Measurements from ENCODE around the gene DUSP11.
"Not testable (repeated sequence)": the region's sequence is repeated elsewhere in the genome, so short reads cannot be mapped to it uniquely, and the experiment has no call there.

Gene DUSP11

GRCh38 chr2:73717695-73718094, 62.2 kb downstream of the DUSP11 start:
- DNase-seq (ENCODE audit: low spot score) = not testable (repeated sequence)

- no peak for DNase-seq (ENCODE audit: low spot score)
These were observed 62.7 kb downstream of the DUSP11 start for GRCh38 chr2:73717251-73717606.

GRCh38 chr2:73716543-73717250, 63.2 kb downstream of the DUSP11 start:
- no peak for DNase-seq (ENCODE audit: low spot score)

GRCh38 chr2:73714091-73714490, 65.8 kb downstream of the DUSP11 start:
- no peak for DNase-seq (ENCODE audit: low spot score)

Data from hepatic stellate cell (primary cell).